Tibial nerve (tissue), 4 donors: ENCODE results near the gene DNAAF5. TPM values are rescaled to one million over a fixed set of nuclear protein-coding genes. Genes with fewer than 3 reads are reported as not detected.

Experiments
- DNase-seq, 2 donors: peaks; one replicate each; pipeline ENCODE4 v3.0.0-alpha.2; 2019; ENCODE audit warnings: low spot score in 2 of 2
- H3K27ac ChIP-seq, 4 donors: fragments of 200-600 bp; sonication (generic) in 3 of 4; one replicate each; pipeline ENCODE4 v1.5.1; 2017 to 2019; ENCODE audit warnings: mild to moderate bottlenecking in 1 of 4
- H3K27me3 ChIP-seq, 2 donors: fragments of 200-600 bp; sonication (generic) in 1 of 2; one replicate each; pipeline versions ENCODE4 v1.5.1 to v1.6.0; 2017 to 2019
- H3K36me3 ChIP-seq, 3 donors: fragments of 200-600 bp; sonication (generic); one replicate each; pipeline ENCODE4 v1.5.1; 2018 to 2019
- H3K4me1 ChIP-seq, 4 donors: fragments of 200-600 bp; sonication (generic) in 3 of 4; one replicate each; pipeline ENCODE4 v1.5.1; 2017 to 2019
- H3K4me3 ChIP-seq, 4 donors: fragments of 200-600 bp; sonication (generic) in 3 of 4; one replicate each; pipeline ENCODE4 v1.5.1; 2017 to 2019; ENCODE audit warnings: mild to moderate bottlenecking in 1 of 4, moderate library complexity in 1 of 4
- H3K9me3 ChIP-seq, 4 donors: fragments of 200-600 bp; sonication (generic) in 3 of 4; one replicate each; pipeline ENCODE4 v1.5.1; 2017 to 2019
- CTCF ChIP-seq, 5 experiments: fragments of 200-600 bp in 3 of 5; fragments of 450-650 bp in 2 of 5; sonication (generic) in 3 of 5; IDR thresholded peaks; one replicate each; pipeline ENCODE4 v1.5.1; 2016 to 2019; ENCODE audit warnings: antibody characterized with exemption in 5 of 5, mild to moderate bottlenecking in 3 of 5, moderate library complexity in 2 of 5
- EP300 ChIP-seq, 2 donors: sonication (generic); formaldehyde crosslinking; IDR thresholded peaks; one replicate each; pipeline ENCODE4 v1.6.1; 2017; ENCODE audit warnings: antibody characterized with exemption in 2 of 2, mild to moderate bottlenecking in 1 of 2
- POLR2A ChIP-seq, 2 donors: fragments of 450-650 bp; IDR thresholded peaks; one replicate each; pipeline ENCODE4 v1.6.1; 2017; ENCODE audit warnings: antibody characterized with exemption in 2 of 2, mild to moderate bottlenecking in 2 of 2, moderate library complexity in 2 of 2
- WGBS, 2 donors: methylation state at CpG; one replicate each; pipeline ENCODE4 v1.1.5; 2018; 5-methylcytosine and 5-hydroxymethylcytosine counted together
- total RNA-seq, 4 donors: library from RNA; depleted of rRNA; stranded (reverse); fragments of >200 nt; gene quantifications; one replicate each; pipeline ENCODE4 v1.1.0, GENCODE V29; 2016

DNAAF5 gene
- total RNA-seq, 4 donors from 2014 or later: 26.0 to 56.7 (median 41.6) TPM

GRCh38 chr7:716222-716621 lies 10.3 kb upstream of the DNAAF5 start:
- peaks cover 0 to 12% (median 0%) of the 10 kb centered on the region in 4 donors for H3K9me3 ChIP-seq
- DNase-seq: no peak
- TF ChIP-seq POLR2A (IDR thresholded peaks at IDR 0.05) (no peak), CTCF (IDR thresholded peaks at IDR 0.05) (no peak), EP300 (IDR thresholded peaks at IDR 0.05) (no peak)
- H3K4me1 ChIP-seq: peaks cover 0 to 11% (median 2%) of the 10 kb centered on the region in 4 donors
- 56 to 58% methylated on average over 10 of the region's 10 CpGs for WGBS, 2 donors
- H3K27me3 ChIP-seq: peaks cover 0 to 17% of the 10 kb centered on the region in 2 donors
- no peaks in the 10 kb centered on the region for H3K36me3 ChIP-seq
- H3K27ac ChIP-seq: no peak overlapping the region
- no peak overlapping the region for H3K4me3 ChIP-seq

- DNase-seq: no peak
- Histone ChIP-seq H3K27me3 (peaks cover 0 to 13% of the 10 kb centered on the region in 2 donors), H3K9me3 (peaks cover 0 to 16% (median 1%) of the 10 kb centered on the region in 4 donors), H3K36me3 (no peaks in the 10 kb centered on the region), H3K4me3 (no peak overlapping the region), H3K4me1 (peaks cover 0 to 8% (median 1%) of the 10 kb centered on the region in 4 donors), H3K27ac (no peak overlapping the region)
- TF ChIP-seq POLR2A (IDR thresholded peaks at IDR 0.05) (no peak), CTCF (IDR thresholded peaks at IDR 0.05) (no peak), EP300 (IDR thresholded peaks at IDR 0.05) (no peak)
- WGBS, 2 donors: 61 to 71% methylated on average over 11 of the region's 11 CpGs
These were observed 9.9 kb upstream of the DNAAF5 start for GRCh38 chr7:716636-717035.

GRCh38 chr7:721619-722248 lies 4.8 kb upstream of the DNAAF5 start:
- DNase-seq: no peak
- H3K4me3 ChIP-seq: no peak overlapping the region
- TF ChIP-seq POLR2A (IDR thresholded peaks at IDR 0.05) (no peak), CTCF (IDR thresholded peaks at IDR 0.05) (no peak)
- 98 to 100% methylated on average over 5 of the region's 5 CpGs for WGBS, 2 donors
- H3K36me3 ChIP-seq: no peaks in the 10 kb centered on the region
- peaks cover 0 to 19% (median 2%) of the 10 kb centered on the region in 4 donors for H3K9me3 ChIP-seq
- no peaks in the 10 kb centered on the region for H3K27me3 ChIP-seq
- no peak overlapping the region for H3K27ac ChIP-seq
- H3K4me1 ChIP-seq: peaks cover 0 to 9% (median 3%) of the 10 kb centered on the region in 4 donors

- Histone ChIP-seq H3K4me1 (peaks cover 0 to 23% (median 12%) of the 10 kb centered on the region in 4 donors), H3K9me3 (peaks cover 0 to 15% (median 2%) of the 10 kb centered on the region in 4 donors), H3K27ac (no peak overlapping the region), H3K36me3 (peaks cover 0 to 1% (median 0%) of the 10 kb centered on the region in 3 donors), H3K27me3 (no peaks in the 10 kb centered on the region), H3K4me3 (no peak overlapping the region)
- DNase-seq: no peak
- no peak for TF ChIP-seq POLR2A (IDR thresholded peaks at IDR 0.05)
- 92 to 94% methylated on average over 9 of the region's 9 CpGs for WGBS, 2 donors
These were observed 3.0 kb upstream of the DNAAF5 start for GRCh38 chr7:723541-723940.

- WGBS, 2 donors: 89 to 96% methylated on average over 7 of the region's 7 CpGs
- no peaks in the 10 kb centered on the region for H3K27me3 ChIP-seq
- peaks cover 0 to 26% (median 12%) of the 10 kb centered on the region in 4 donors for H3K4me1 ChIP-seq
- H3K27ac ChIP-seq: no peak overlapping the region
- peaks cover 0 to 9% (median 0%) of the 10 kb centered on the region in 3 donors for H3K36me3 ChIP-seq
- no peak for TF ChIP-seq POLR2A (IDR thresholded peaks at IDR 0.05)
- no peak for TF ChIP-seq EP300 (IDR thresholded peaks at IDR 0.05)
- TF ChIP-seq CTCF (IDR thresholded peaks at IDR 0.05): no peak
- no peak for DNase-seq
- no peak overlapping the region for H3K4me3 ChIP-seq
- H3K9me3 ChIP-seq: peaks cover 0 to 15% (median 2%) of the 10 kb centered on the region in 4 donors
These were observed 2.2 kb upstream of the DNAAF5 start for GRCh38 chr7:724298-724697.
